DMS53 treated with DMSO at 0.1 percent for 48 hours (cell line): ENCODE results near the gene NCK2.
"Not testable (repeated sequence)": the region's sequence is repeated elsewhere in the genome, so short reads cannot be mapped to it uniquely, and the experiment has no call there.

Experiments
- DNase-seq: peaks from one replicate; lab custom pipeline; 2025; ENCODE audit not compliant: unreplicated experiment; lab: John Stamatoyannopoulos, UW

NCK2 gene

DNA sequence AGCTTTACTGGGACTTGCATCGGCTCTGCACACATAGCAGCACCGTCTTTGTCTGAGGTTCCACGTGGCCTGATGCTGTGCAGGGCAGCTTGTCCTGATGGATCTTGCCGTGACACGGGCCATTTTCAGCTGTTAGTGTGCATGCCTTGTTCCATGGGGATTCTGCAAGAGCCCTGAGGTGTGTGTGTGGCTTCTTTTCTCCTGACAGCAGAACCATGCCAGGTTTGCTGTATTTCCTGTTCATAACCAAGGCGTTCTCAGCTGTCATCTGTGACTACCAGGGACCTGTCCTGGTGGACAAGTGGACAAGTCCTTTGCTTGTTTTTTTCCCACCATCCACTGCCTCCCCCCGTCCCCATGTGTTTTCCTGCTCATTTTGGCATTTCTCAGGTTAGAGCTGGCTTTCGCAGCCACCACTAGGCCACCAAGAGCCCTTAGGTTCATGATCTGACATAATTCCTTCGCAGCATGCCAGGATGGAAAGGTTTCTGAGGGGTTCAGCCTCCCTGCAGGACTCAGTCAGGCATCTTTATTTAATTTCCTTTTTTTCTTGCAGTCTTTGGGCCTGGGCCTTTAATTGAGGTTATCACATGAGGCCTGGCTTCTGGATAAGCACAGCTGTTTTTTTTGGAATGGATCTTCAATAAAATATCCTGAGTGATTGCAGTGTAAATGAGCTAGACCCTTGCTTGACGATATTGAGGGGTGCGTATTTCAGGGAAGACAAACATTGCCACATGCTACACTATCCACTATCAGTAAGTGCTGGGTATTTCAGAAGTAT is 139.4 kb downstream of the NCK2 start:
- no peak for DNase-seq

- DNase-seq, result no peak
Measured at GRCh38 chr2:105885456-105885855, 140.7 kb downstream of the NCK2 start.

- no peak for DNase-seq
Measured at GRCh38 chr2:105886029-105886454, 141.3 kb downstream of the NCK2 start.

GRCh38 chr2:105886687-105887086 is 142.0 kb downstream of the NCK2 start:
- no peak for DNase-seq

- no peak for DNase-seq
Measured at GRCh38 chr2:105887256-105887655, 142.5 kb downstream of the NCK2 start.

- peak; percentile 11 for DNase-seq
Measured at GRCh38 chr2:105888625-105889024, 143.9 kb downstream of the NCK2 start.

DNA sequence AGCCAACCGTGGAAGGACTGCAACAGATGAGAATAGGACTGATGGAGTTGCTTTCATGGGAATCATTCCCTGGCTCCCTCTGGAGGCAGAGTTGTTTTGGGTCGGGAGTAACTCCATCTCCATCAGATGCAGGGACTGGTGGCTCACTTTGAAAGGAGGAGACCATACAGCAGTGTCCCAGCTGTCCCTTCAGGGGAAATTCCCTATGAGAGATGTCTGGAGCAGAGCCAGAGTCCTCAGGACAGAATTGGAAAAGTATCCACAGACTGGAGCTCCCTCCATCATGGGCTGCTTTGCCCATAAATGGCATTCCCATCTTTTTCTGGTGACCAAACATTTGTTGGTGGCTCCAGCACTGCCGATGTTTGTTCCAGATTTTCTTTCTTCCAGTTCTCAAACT is 144.3 kb downstream of the NCK2 start:
- no peak for DNase-seq

- no peak for DNase-seq
Measured at GRCh38 chr2:105890111-105890510, 145.4 kb downstream of the NCK2 start.

DNA sequence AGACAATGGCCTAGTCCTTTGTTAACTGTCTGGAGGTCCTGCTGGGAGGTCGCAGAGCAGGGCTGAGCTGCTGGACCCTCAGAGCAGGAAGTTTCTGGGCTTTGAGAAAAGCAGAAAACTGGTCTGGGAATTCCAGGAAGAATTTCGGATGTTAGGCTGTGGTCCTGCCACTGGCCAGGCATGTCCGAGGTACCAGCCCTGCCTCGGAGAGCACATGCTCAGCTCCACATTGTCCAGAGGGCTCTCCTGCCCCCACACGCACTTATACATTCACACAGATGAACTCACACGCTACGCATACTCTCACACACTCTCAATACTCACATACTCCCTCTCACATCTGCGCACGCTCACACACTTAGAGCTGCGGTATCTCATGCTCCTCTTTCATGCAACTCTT is 146.1 kb downstream of the NCK2 start:
- no peak for DNase-seq

DNA sequence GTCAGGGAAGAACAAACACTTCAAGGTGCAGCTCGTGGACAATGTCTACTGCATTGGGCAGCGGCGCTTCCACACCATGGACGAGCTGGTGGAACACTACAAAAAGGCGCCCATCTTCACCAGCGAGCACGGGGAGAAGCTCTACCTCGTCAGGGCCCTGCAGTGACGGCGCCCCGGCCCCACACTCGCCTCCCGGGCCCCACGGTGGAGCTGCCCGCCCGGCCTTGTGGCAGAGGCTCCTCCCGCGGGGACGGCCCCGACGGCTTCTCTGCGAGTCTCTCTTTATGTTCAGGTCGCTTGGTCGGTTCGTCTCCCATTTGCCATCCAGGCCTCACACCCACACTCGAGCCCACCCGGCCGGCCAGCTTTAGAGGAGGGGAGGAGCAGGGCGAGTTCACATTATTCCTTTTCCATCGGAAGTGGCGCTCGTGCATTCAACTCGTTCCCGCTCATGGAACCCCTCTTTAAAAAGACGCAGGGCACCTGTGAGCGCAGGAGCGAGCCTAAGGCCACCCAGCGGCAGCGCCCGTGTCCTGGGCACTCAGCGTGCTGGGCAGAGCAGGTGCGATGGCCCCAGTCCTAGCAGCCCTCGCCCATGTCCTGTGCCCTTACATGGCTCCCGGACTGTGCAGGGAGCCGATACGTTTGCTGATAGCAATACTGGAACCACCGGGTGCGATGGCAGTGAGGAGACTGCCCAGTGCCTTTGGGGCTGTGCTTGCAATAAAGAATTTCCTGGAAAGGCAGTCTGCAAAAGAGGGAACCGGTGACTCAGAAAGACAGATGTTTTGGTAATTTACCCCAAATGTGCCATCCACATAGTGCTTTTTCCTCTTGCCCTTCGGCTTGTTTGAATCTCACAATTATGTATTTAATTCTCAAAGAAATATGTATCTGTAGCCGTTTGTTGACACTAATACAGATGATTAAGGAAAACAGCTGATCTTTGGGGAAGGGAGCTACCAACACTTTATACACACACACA is 148.6 kb downstream of the NCK2 start:
- no peak for DNase-seq

- DNase-seq, result no peak
Measured at GRCh38 chr2:105894327-105894944, 149.7 kb downstream of the NCK2 start.

- DNase-seq, result no peak
Measured at GRCh38 chr2:105895990-105896764, 151.5 kb downstream of the NCK2 start.

DNA sequence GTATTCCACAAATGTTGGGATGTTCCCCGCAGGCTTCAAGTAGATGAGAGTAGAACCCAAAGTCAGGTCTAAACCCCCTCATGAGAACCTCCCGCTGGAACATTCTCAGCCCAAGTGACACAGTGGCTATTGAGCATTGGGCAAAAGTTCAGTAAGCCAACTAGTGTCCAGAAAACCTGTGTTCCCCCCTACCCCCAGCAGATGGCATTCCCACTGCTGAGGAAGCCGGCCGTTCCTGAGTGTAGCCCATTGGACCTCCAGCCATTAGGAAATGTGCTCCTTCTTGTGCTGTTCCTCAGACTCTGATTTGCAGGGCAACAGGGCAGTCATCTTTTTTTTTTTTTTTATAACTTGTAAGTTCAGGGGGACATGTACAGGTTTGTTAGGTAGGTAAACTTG is 152.1 kb downstream of the NCK2 start:
- DNase-seq, result no peak

- DNase-seq, result not testable (repeated sequence)
Measured at GRCh38 chr2:105897694-105898093, 153.0 kb downstream of the NCK2 start.

DNA sequence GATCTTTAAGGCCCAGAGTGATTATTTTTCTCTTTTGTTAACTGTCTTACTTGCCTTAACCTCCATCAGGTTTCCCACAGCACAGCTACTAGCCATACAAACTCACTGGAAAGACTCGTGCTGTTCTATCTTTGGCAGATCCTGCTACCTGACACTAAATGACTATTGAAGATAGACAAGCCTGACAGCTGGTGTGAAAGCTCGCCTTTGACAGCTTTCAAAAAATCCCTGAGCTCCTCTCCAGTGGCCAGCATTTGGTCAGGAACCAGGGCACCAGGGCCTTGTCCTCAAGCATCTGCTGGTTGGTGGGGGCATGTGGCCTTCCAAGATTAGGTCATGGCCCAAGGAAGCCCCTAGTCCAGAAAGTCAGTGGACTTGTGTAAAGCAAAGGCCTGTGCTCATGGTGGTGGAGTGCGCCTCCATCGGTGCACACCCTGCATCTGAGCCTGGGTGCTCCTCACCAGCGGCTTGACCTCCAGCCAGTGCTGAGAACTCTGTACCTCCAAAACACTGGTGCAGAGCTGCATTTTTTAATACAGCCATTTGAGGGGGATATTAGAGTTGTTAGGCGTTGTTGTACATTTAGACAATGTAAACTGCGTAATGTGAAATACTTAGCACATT is 158.5 kb downstream of the NCK2 start:
- no peak for DNase-seq

GRCh38 chr2:105904938-105905337 is 160.2 kb downstream of the NCK2 start:
- no peak for DNase-seq

- DNase-seq, result no peak
Measured at GRCh38 chr2:105906481-105906880, 161.8 kb downstream of the NCK2 start.

- DNase-seq, result no peak
Measured at GRCh38 chr2:105907184-105907583, 162.5 kb downstream of the NCK2 start.

DNA sequence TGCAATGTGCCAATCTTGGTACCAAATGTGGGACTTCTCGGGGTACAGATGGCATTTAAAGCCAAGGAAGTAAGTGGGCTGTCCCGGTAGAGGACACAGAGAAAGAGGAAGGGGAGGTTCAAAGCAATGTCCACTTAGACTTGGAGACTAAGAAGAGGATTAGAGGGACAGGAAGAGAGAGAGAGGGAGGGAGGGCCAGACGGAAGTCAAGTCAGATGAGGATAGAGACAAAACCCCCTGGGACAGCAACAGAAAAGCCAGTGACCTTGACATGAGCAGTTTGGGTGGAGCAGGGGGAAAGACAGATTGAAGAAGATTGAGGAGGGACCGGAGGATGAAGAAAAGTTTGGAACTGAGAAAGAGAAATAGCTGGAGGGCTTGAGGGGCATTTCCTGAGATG is 164.5 kb downstream of the NCK2 start:
- no peak for DNase-seq

- peak; percentile 83 for DNase-seq
Measured at GRCh38 chr2:105910497-105911238, 166.0 kb downstream of the NCK2 start.
